Measurements from ENCODE around the gene TMEM150B.

TMEM150B gene

GRCh38 chr19:55273978-55274707, 51.0 kb downstream of the TMEM150B start:
- no peak for DNase-seq

- no peak for DNase-seq
These were observed 53.0 kb downstream of the TMEM150B start for GRCh38 chr19:55272142-55272541.

GRCh38 chr19:55270172-55270942, 54.8 kb downstream of the TMEM150B start:
- no peak for DNase-seq

GRCh38 chr19:55269299-55269698, 55.8 kb downstream of the TMEM150B start:
- DNase-seq: no peak

GRCh38 chr19:55266840-55267239, 58.3 kb downstream of the TMEM150B start:
- DNase-seq: no peak

- DNase-seq: no peak
These were observed 58.7 kb downstream of the TMEM150B start for GRCh38 chr19:55266404-55266803.

- no peak for DNase-seq
These were observed 59.3 kb downstream of the TMEM150B start for GRCh38 chr19:55265723-55266386.

- no peak for DNase-seq
These were observed 60.0 kb downstream of the TMEM150B start for GRCh38 chr19:55265173-55265572.

GRCh38 chr19:55264531-55264930, 60.6 kb downstream of the TMEM150B start:
- DNase-seq: no peak

Measured in CD4-positive, alpha-beta T cell treated with Interleukin-21 for 1 hour (primary cell).